Lower lobe of right lung (tissue), 2 donors: Measurements from ENCODE around the gene EHMT1. TPM values are rescaled to one million over a fixed set of nuclear protein-coding genes. Genes with fewer than 3 reads are reported as not detected.

Source experiments
- ATAC-seq, 2 donors: fragments of 200-7000 bp; cut with Tn5 transposase; one replicate each; pipeline ENCODE4 v1.9.1; 2020 to 2022; ENCODE audit warnings: mild to moderate bottlenecking in 2 of 2, moderate library complexity in 2 of 2
- DNase-seq: peaks from one replicate; pipeline ENCODE4 v3.0.0-alpha.2; 2020
- H3K27ac ChIP-seq: fragments of 200-600 bp; one replicate; pipeline ENCODE4 v1.8.0; 2022
- H3K27me3 ChIP-seq: fragments of 200-600 bp; one replicate; pipeline ENCODE4 v1.8.0; 2022; ENCODE audit warnings: low read depth
- H3K36me3 ChIP-seq: fragments of 200-600 bp; one replicate; pipeline ENCODE4 v1.8.0; 2022; ENCODE audit warnings: mild to moderate bottlenecking
- H3K4me1 ChIP-seq: fragments of 200-600 bp; one replicate; pipeline ENCODE4 v1.8.0; 2022
- H3K4me3 ChIP-seq: fragments of 200-600 bp; one replicate; pipeline ENCODE4 v1.8.0; 2022; ENCODE audit warnings: mild to moderate bottlenecking
- H3K9me3 ChIP-seq: fragments of 200-600 bp; one replicate; pipeline ENCODE4 v1.8.0; 2022
- intact Hi-C: fragments of 100-400 bp; cut with DNase I; formaldehyde crosslinking; loops from one replicate; pipeline ENCODE4 v1.11.0; 2022
- total RNA-seq: library from RNA; stranded (reverse); fragmentation: NEBNext Ultra II Directional; extraction: Animal tissue kit (Norgen Biotek cat#: 25700); gene quantifications from one replicate; pipeline ENCODE4 v1.2.1, GENCODE V29; 2021
- TF ChIP-seq, protein P1 (sequence below): fragments of 200-600 bp; IDR thresholded peaks from one replicate; pipeline ENCODE4 v1.8.0; 2022; ENCODE audit warnings: antibody characterized with exemption, mild to moderate bottlenecking
- donor health status: DM: no; HTN: yes; CAD: no; lungs with severe emphysema.

Gene EHMT1
- total RNA-seq, 1 donor from 2014 or later, result 73.5 TPM

DNA sequence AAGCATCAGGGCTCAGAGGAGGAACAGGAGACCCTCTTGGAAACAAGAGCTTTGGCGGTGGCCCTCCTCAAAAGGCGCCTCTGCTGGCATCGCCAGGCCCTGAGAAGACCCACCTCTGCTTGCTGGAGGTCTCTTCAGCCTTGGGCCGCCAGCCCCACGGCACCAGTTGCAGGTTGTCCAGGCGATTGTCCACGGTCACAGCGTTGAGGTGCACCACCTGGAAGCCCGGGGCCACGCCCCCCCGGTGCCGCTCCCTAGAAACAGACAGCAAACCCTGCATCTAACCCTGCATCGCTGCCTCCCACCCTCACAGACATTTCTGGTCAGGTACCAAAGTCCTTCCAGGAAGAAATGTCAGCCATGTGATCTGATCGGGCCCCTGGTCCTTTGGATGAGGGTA is 32.0 kb upstream of the EHMT1 start:
- no peaks in the 10 kb centered on the region for H3K27me3 ChIP-seq
- no peaks in the 10 kb centered on the region for H3K9me3 ChIP-seq
- peaks cover 19% of the 10 kb centered on the region for H3K4me1 ChIP-seq
- ATAC-seq (no peak), DNase-seq (no peak)
- TF ChIP-seq, protein P1, sequence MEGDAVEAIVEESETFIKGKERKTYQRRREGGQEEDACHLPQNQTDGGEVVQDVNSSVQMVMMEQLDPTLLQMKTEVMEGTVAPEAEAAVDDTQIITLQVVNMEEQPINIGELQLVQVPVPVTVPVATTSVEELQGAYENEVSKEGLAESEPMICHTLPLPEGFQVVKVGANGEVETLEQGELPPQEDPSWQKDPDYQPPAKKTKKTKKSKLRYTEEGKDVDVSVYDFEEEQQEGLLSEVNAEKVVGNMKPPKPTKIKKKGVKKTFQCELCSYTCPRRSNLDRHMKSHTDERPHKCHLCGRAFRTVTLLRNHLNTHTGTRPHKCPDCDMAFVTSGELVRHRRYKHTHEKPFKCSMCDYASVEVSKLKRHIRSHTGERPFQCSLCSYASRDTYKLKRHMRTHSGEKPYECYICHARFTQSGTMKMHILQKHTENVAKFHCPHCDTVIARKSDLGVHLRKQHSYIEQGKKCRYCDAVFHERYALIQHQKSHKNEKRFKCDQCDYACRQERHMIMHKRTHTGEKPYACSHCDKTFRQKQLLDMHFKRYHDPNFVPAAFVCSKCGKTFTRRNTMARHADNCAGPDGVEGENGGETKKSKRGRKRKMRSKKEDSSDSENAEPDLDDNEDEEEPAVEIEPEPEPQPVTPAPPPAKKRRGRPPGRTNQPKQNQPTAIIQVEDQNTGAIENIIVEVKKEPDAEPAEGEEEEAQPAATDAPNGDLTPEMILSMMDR, result no peak
- H3K27ac ChIP-seq, result no peak overlapping the region
- intact Hi-C loops, result no loop called here
- peaks cover 47% of the 10 kb centered on the region for H3K36me3 ChIP-seq
- no peak overlapping the region for H3K4me3 ChIP-seq

- Histone ChIP-seq H3K4me3 (no peak overlapping the region), H3K4me1 (peaks cover 30% of the 10 kb centered on the region), H3K36me3 (peaks cover 35% of the 10 kb centered on the region), H3K27me3 (no peaks in the 10 kb centered on the region), H3K27ac (no peak overlapping the region), H3K9me3 (no peaks in the 10 kb centered on the region)
- TF ChIP-seq, protein P1, result no peak
- ATAC-seq, result no peak
- intact Hi-C loops, result no loop called here
- no peak for DNase-seq
Measured at GRCh38 chr9:137588311-137588710, 30.5 kb upstream of the EHMT1 start.

DNA sequence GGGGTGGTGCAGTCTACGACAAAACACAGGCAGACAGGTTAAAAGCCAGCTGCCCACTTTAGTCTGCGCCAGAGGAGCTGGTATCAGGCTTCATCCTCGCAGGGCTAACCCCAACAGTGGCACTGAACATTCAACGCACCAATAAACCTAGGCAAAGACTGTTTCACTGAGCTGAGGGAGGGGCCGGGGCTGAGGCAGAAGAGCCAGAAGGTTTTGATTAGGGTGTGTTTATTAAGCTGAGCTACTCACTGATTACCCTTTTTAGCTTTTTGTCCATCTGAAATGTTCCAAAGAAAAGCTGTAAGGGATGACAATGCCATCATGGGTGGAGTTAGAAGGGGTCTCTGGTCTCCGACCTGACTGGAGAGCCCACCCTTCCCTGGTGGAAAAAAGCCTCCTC is 29.9 kb upstream of the EHMT1 start:
- Histone ChIP-seq H3K4me1 (peaks cover 30% of the 10 kb centered on the region), H3K27me3 (no peaks in the 10 kb centered on the region), H3K36me3 (peaks cover 35% of the 10 kb centered on the region), H3K9me3 (no peaks in the 10 kb centered on the region), H3K27ac (no peak overlapping the region), H3K4me3 (peak overlapping the region; percentile 68)
- intact Hi-C loops, result no loop called here
- TF ChIP-seq, protein P1, result no peak
- ATAC-seq (no peak), DNase-seq (no peak)

DNA sequence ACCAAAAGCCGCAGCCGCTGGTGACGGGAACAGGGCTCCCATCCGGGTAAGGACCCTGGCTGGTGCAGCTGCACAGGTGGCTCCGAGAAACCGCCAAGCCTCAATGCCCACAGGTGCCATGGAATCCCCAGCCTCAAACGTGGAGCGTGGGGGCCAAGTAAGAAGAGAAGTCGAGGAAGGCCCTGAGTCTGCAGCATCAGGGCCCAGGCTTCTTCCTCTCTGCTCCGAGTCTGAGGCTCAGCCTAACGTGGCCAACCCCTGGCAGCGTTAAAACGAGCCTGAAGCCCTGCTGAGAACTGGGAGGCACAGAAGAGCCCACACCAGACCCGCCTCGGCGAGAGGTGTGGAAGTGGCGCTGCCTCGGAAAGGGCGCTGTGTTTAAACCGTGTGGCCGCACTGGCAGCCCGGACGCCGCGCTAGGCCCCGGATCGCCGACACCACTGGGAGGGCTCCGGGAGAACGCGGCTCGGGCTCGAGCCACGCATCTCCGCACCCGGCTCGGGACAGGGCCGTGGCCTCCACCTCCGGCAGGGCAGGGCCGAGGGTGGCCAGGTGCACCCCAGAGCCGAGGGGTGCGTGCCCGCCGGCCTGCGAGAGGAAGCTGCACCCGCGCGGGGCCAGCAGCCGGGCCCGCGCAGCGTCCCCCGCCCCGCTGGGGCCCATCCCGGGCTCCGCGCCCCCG is 29.2 kb upstream of the EHMT1 start:
- ATAC-seq (no peak), DNase-seq (peak; percentile 49)
- TF ChIP-seq, protein P1, result no peak
- Histone ChIP-seq H3K36me3 (peaks cover 30% of the 10 kb centered on the region), H3K27ac (peak overlapping the region; percentile 18), H3K9me3 (no peaks in the 10 kb centered on the region), H3K27me3 (no peaks in the 10 kb centered on the region), H3K4me1 (peaks cover 30% of the 10 kb centered on the region), H3K4me3 (peak overlapping the region; percentile 68)
- intact Hi-C loops, result no loop called here

DNA sequence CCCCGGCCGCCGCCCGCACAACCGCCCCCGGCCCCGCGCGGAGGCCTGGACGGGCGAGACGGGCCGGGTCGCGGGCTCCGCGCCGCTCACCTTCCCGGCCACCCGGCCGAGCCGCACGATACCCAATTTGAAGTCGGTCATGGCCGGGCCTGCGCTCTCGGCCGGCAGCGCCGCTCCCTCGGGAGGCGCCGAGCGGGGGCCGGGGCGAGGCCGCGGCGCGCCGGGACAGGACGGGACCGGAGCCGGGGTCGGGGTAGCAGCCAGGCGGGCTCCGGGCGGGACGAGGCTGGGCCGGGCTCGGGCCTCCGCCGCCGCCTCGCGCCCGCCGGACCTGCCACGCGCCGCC is 28.7 kb upstream of the EHMT1 start:
- intact Hi-C loops, result no loop called here
- DNase-seq, result no peak
- Histone ChIP-seq H3K4me1 (peaks cover 30% of the 10 kb centered on the region), H3K36me3 (peaks cover 27% of the 10 kb centered on the region), H3K4me3 (peak overlapping the region; percentile 68), H3K27me3 (no peaks in the 10 kb centered on the region), H3K9me3 (no peaks in the 10 kb centered on the region), H3K27ac (no peak overlapping the region)
- TF ChIP-seq, protein P1, result no peak
- ATAC-seq, result no peak
